HG02759 (cell line): ENCODE data around the gene AP1AR.

Experiments used
- ATAC-seq: cut with Tn5 transposase; IDR thresholded peaks from one replicate; pipeline ENCODE4 v1.9.1; 2021; ENCODE audit warnings: mild to moderate bottlenecking, moderate library complexity; ENCODE audit not compliant: unreplicated experiment

AP1AR gene

DNA sequence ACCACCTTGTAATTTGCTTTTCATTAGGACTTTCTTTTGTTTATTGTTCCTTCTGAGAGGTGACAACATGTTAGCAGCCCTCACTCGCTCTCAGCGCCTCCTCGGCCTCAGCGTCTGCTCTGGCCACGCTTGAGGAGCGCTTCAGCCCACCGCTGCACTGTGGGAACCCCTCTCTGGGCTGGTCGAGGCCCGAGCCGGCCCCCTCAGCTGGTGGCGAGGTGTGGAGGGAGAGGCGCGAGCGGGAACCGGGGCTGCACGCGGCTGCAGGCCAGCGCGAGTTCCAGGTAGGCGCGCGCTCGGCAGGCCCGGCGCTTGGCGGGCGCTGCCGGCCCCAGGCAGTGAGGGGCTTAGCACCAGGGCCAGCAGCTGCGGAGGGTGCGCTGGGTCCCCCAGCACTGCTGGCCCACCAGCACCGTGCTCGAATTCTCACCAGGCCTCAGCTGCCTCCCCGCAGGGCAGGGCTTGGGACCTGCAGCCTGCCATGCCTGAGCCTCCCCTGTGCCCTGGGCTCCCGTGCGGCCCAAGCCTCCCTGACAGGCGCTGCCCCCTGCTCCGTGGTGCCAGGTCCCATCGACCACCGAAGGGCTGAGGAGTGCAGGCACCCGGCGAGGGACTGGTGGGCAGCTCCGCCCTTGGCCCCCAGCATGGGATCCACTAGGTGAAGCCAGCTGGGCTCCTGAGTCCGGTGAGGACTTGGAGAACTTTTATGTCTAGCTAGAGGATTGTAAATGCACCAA, 9.2 kb upstream of the AP1AR start:
- no peak for ATAC-seq

DNA sequence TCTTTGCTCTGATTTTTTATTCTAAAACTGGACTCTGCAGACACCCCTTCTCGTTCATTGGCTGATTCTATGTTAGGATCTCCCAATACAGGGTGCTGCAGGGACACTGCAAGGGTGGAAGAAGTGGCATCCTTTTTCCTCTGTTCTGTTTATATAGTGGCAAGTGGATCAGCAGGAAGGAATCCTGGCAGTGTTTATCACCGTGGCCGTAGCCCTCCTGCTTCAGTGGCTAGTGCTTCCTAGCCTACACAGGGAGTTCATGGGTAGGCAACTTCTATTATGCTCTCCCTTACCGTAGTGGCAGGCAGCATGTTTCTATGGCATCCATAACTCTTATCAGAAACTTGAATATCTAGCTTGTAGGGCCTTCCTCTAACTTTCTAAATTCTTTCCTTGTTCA, 6.4 kb upstream of the AP1AR start:
- no peak for ATAC-seq

DNA sequence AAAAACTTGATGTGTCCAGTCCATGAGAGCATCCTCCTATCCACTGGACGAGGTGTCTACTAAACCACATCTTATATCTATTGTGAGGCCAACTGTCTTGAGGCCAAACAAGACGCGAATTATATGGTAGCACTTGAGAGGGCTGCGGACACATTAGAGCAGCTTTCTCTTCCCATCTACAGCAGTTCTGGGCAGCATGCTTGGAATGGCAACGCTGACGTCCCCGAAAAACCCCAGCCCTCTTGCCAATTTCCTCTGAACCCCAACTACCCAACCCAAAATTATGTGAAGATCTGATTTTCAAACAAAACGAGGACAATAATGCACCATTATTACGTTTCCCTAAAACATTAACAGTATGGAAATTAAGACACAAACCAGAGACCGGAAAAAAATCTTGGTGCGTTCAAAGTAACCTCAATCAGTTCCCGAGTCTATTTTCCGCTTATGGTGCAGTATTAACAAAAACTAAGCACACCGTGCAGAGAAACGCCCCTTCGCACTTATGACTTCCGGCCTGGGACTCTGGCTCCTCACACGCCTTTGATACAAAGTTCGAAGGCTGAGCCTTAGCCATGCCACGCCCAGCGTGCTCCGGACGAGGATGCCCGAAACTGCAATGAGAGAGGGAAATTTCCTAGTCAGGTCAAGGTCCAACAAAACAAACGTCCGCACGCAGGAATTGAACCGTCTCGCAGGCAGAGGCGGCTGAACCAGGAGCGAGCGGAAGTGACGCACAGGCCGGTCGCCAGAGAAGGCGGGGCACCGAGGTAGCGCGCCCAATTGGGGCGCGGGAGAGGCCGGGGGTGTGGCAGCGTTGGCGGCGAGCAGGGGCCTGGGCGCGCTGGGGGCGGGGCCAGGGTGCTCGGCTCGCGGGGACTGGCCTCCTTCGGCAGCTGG, 458 bp upstream of the AP1AR start:
- ATAC-seq: peak; percentile 85

DNA sequence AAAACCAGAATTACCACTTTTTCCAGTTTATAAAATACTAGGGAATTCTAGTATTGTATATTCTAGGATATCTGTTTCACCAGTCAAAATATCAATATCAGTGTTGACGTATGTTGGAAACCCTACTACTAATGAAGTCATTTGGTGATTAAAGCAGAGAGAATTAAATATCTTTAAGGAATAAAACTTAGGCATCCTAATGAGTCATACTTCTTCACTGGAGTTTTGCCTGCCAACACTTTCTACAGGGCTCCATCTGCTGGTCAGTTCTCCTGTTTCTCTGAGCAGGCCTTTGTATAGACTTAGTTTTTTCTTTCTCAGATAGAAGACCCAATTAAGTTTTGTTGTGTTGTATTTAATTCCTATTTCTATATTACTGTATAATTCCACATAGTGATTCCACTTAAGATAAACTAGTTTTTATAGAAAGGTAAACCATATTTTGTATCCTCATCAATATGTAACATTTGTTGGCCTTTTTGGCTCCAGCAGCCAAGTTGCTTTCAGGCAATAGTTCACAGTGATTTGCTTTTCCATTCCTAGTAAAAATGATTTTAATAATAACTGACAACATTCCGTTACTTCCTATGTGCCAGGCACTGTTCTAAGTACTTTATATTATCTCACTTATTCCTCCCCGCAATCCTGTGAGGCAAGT, 3.5 kb downstream of the AP1AR start:
- ATAC-seq: no peak

DNA sequence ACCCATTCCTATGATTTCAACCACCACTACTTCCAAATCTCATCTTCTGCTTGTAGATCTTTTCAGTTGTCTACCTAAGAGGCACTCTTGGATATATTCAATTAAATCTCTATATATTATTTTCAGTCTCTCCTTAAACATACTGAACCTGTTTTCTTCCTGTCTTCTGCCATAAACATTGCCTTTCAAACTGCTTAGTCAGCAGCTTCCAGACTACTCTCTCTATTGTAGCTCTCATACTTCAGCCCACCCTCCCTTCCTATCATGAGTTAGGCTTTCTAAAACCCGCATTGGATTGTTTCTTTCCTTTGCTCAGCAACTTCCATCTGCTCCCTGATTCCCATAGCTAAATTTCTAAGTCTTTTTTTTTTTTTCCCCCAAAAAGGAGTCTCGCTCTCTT, 4.5 kb downstream of the AP1AR start:
- ATAC-seq: no peak

DNA sequence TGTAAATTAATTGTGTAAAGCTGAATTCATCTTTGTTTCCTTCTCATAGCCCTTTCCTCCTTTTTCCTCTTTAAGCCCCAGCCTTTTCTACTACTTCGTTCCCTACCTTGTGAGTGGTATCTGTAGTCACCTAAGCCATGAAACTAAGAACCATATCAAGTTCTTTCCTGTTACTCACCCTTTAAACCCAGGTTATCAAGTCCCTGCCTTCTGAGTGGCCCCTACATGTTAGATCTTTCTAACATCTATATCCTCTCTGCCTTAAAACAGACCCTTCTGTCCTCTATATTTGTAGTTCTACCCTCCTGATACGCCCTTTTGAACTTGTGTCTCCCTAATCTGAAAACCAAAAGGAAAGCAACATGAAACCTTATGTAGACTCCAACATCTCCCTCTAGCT, 7.2 kb downstream of the AP1AR start:
- ATAC-seq: no peak

DNA sequence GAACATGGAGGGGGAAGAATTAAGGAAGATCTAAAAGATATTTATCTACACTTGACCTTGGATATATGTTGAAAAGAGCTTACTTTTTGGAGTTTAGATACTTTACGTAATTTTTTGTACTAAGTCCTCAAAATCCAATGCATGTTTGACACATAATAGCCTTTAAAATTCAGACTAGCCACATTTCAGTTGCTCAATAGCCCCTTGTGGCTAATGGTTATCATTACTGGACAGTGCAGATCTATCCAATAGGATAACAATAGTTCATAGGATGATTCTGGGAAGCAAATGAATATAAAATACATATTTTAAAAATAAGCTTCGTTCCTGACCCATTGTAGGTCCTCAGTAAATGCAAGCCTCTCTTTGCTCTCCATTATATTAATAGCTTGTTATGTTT, 13.8 kb downstream of the AP1AR start:
- no peak for ATAC-seq

DNA sequence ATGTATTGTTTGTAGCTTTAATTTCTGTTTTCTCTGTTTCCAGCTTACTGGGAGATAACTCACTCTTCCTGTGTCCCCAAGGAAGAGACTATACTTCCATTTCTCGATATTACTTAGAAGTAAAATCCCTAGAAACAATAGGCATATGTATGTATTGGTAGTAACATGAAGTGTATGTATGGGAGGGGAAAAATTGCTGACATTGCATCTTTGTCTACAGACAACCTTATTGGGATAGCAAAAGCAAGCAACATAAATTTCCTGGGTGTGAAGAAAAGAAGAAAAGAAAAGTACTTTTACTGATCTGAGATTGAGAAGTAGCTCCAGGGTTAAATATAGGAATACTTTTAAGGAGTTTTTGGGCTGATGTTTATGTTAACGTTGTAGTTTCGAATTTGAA, 15.4 kb downstream of the AP1AR start:
- no peak for ATAC-seq

DNA sequence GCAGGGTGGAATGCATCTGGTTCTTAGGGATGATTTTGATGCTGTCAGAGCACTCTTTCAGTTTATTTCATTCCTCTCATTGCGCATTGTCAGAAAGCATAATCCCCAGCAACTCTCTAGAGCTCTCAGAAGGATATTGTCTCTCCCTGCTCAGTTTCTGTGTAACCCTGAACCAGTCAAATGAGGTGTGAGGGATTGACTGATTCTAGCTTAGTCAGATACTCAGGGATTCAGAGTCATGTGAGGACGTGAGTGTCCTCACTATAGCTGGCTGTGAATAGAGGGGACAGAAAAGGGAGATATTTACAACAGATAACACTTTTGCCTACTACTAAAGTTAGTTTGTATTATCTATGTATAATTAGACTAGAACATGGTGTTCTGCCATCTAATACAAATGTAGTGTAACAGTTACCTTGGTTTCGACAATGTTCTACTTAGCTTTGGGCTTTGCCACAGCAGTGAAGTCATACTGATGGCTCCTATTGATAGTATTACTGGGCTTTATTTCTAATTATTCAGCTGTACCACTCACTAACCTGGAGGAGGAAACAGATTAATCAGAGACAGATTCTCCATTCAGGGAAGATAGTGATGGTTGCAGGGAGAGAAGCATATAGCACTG, 19.5 kb downstream of the AP1AR start:
- ATAC-seq: no peak

DNA sequence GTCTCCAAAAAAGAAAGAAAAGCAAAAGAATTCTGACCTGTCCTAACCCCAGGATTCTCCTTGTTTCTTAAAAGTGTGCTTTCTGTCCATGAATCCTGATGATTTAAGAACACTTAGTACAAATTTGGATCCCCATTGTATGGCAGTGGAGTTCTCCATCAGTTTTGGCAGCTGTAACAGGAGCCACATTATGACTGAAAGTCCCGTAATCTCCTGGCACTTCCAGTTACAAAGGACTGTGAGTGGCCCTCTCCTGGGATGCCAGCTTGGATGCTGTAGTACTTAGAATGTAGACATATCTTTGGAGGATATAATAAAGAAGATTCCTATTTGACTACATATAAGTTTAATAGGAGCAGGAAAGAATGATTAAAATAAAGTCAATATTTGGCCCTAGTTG, 20.6 kb downstream of the AP1AR start:
- ATAC-seq: no peak

DNA sequence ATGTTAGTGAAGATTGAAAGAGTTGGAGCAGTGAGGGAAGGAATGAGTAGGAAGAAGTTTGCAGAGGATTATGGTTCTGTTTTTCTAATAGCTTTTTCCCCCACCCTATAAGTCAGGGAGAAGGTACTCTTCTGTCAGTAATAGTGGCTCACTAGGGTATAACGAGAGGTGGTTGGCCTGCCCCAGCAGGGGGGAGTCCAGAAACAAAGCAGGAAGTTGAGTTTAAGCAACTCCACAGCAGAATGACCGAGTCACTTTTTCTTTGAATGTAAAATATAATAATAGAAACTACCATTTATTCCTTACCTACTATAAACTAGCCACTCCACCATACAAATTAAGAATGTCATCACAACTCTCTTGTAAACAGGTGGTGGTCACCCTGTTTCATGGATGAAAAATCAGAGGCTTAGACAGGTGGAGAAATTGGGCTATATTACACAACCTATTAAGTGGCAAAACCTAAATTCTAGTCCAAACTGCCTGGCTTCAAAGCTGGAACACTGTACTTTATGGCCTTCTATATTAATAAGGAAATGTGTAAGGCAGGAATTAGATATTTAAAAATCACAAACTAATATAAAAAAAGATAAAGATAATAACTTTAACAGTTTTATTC, 21.9 kb downstream of the AP1AR start:
- peak; percentile 94 for ATAC-seq

DNA sequence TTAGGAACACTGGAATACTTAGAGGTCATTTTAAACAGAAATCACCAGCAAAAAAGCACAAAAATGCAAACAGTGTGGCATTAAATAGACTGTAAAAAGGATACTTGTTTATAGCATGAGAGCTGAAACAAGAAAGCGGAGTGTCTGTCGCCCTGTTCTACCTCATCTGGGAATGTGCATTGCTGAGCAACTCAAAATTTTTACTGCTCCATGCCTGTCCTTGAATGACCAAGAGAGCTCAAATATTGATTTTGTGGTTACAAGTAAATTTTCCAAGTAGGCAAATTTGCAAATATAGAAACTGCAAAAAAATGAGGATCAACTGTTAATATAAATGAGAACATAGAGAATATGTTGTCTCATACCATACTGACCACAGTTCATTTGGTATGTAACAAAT, 25.5 kb downstream of the AP1AR start:
- ATAC-seq: no peak

DNA sequence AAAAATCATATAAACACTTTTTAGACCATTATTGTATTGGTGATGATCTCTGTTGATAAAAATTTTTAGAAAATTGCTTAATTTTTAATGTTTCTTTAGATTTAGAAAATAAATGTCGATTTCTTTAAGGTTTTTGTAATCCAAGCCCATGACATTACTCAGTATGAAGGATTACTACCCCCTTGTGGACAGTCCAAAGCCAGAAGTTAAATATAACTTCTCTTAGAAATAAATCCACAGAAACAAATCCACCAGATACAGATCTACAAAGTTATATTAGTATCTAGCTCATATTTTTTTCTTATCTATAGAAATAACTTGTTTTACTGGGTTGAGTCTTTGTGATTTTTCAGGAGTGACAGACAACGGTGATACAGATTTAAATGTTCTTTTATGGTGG, 35.2 kb downstream of the AP1AR start:
- no peak for ATAC-seq

DNA sequence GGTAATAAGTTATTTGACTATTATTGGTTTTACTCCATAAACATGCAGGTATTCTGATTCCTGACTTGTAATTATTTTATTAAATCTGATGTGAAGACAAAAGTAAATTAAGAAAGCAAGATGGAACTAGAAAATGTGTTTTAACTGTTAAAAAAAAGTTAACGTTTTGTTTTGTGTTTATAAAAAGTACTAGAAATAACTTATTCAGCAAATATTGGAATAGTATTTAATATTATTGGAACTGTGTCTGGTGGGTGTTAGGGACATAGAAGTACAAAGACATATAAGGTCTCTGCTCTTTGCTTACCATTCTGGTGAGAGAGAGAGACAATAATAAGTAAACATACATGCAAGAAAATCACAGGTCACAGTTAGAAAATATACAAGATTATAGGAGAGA, 38.5 kb downstream of the AP1AR start:
- ATAC-seq: no peak

DNA sequence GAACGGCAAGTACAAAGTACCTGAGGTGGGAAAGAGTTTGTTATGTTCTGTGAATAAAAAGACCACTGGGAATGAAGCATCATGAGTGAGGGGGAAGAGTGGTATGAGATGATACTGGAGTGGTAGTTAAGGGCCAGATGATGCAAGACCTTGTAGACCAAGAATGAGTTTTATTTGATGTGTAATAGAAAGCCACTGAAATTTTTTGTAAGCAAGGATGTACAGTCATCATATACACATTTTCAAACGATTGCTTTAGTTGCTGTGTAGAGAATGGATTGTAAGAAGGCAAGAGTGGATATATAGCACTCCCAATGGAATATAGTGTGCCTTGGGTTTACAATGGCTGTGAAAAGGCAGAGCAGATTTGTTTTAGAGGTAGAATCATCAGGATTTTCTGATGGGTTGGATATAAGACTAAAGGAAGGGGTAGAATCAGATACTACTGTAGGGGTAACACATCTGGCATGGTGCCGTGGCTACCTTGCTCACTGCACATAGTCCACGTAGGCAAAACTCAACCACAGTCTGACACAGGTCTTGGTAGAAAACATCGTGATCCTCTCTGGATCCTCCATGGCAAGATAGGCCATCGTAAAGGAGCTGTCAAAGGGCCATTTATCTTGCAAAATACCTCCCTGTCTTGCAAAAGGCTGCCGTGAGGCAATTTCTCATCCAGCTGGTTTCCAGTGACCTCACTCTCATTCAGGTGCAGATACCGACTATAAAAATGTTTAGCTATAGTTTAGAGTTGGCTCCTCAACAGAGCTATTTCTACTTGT, 39.2 kb downstream of the AP1AR start:
- ATAC-seq: no peak

DNA sequence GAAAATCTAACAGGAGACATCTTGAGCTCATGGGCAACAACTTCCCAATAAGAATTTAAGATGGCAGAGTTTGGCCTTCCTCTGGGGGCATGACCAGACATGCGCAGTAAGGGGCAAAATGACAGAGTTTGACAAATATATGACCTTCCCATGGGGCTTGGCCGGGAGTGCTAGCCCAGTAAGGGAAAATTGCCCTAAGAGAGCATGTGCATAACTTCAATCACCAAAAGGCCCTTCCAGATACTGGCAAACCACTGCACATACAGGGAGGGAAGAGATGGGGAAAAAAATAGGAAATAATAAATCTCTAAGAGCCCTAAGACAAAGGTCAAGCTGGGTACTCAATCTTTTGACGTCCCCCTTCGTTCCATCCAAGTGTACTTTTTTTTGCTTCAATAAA, 40.7 kb downstream of the AP1AR start:
- no peak for ATAC-seq

DNA sequence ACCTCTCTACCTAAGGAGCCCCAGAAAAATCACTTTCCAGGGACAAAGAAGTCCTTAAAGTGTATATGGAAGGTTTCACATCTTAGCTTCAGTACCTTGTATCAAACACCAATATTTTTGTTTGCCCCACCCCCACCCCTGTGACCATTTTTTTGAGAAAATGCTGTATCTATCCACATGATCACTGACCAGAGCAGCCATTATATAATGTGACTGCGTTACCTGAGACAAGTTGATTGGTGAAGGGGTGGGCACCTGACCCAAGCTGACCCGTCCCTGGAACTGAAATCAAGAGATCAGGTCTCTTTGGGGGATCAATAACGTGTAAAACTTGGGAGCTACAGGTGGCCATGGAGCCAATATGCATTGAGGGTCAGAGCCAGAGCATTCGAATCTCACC, 43.4 kb downstream of the AP1AR start:
- ATAC-seq: no peak

DNA sequence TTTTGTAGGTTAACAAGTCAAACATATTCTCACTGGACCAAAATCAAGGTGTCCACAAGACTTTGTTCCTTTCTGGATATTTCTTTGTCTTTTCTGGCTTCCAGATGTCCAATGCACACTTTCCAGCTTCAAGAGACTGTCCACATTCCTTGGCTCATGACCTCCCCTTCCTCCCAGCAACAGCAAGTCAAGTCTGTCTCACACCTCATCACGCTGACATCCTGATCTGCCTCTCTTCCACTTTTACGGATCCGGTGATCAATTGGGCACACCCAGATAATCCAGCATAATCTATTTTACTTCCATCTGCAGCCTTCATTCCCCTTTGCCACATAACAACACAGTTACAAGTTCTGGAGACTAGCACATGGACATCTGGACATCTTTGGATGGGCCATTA, 44.5 kb downstream of the AP1AR start:
- no peak for ATAC-seq

DNA sequence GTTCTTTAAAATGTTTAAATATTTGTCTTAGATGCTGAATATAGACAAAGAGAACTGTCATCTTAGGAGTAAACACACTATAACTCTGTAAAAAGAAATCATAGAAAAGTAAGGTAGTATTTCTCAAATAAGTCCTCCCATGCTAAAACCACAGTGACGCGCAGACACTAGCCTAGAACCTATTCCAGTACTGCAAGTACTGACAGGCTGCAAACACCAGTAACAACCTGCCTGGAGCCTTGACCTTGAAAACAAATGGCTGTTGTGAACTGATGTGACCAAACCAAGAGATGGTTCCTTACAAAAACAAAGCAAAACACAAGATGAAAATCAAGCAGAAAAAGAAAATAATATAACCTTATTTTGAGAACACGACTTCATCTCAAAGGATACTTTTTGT, 45.6 kb downstream of the AP1AR start:
- no peak for ATAC-seq
